Limb (tissue), 2 donors: ENCODE data around the gene ARHGEF19.
A peak's percentile ranks its signal among the peaks of the same experiment; 100 is the strongest.
"Not testable (repeated sequence)": the region's sequence is repeated elsewhere in the genome, so short reads cannot be mapped to it uniquely, and the experiment has no call there.

Experiments
- DNase-seq, 2 donors: peaks; one replicate each; pipeline ENCODE4 v3.0.0-alpha.2; 2016; ENCODE audit errors: extremely low spot score in 2 of 2

The ARHGEF19 gene

DNA sequence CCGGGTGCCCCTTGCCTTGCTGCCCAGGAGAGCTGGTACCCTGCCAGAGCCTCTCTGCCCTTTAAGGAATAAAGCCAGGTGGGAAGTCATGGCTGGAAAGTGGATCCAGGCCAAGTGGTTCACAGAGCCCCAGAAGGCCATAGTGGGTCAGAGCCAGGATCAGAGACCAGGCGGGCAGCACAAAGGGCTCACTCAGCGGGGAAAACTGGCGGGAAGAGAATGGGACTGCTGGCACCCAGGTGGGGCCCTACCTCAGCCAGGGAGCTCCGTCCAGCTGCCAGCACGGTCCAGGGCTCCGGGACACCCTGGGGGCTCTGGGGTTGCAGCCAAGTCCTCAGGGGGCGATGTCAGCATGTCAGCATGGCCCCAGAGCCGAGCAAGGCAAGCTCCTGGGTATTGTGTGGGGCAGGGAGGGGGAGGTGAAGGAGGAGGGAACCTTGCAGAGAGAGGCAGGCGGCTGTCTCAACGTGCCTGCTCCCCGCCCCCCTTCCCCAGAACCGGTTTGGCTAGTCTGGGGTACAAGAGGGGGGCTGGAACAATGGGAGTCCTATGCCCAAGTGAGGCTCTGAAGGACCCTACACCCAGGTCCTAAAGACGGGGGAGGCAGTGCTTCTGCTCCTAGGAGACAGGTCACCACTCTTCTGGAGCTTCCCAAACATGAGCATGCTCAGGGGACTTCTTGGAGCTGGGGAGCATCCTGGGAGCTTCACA, at the start of gene ARHGEF19:
Gene ARHGEF19, minus strand, starts transcription at position 402 of the 711 bp plus-strand sequence. CDS start 3,598 bp downstream, outside the sequence.
- DNase-seq = peak in 1 of 2 donors; percentile 56

DNA sequence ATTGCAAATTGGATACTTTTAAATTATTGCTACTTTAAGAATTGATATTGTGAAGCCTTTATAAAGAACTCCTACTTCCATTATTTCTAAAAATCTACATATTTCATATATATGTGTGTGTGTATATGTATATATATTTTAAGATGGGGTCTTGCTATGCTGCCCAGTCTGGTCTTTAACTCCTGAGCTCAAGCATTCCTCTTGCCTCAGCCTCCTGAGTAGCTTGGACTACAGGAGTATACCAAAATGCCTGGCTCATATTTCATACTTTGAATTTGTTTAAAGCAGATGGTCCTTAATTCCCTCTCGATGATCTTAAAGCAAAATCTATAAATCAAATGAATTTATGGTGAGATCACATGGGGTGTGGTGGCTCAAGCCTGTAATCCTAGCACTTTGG, 49.6 kb upstream of the ARHGEF19 start:
- no peak for DNase-seq

DNA sequence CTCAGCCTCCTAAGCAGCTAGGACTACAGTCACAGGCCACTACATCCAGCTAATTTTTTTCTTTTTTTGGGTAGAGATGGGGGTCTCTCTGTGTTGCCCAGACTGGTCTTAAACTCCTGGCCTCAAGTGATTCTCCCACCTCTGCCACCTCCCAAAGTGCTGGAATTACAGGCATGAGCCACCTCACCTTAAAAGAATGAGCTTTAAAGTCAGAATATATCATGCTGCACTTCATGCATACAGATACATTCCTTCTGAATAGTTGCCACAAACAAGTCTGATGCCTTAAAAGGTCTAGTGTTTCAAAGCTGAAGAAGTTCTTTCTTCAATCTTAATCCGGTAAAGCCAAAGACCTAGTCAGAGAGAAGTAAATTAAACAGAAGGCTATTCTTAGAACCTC, 48.4 kb upstream of the ARHGEF19 start:
- no peak for DNase-seq

DNA sequence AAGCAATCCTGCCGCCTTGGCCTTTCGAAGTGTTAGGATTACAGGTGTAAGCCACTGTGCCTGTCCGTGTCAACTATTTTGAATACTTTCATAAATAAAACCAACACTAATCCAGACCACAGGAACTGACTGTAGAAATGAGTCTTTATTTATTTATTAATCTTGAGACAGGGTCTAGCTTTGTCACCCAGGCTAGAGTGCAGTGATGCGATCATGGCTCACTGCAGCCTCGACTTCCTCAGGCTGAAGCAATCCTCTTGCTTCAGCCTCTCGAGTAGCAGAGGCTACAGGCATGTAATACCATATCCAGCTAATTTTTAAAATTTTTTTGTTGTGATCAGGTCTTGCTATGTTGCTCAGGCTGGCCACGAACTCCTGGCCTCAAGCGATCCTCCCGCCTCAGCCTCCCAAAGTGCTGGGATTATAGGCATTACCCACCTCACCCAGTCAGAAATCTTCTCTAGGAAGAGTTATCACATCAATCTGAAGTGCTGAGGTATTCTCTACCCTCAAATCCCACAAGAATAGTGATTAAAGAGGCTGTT, 46.2 kb upstream of the ARHGEF19 start:
- no peak for DNase-seq

DNA sequence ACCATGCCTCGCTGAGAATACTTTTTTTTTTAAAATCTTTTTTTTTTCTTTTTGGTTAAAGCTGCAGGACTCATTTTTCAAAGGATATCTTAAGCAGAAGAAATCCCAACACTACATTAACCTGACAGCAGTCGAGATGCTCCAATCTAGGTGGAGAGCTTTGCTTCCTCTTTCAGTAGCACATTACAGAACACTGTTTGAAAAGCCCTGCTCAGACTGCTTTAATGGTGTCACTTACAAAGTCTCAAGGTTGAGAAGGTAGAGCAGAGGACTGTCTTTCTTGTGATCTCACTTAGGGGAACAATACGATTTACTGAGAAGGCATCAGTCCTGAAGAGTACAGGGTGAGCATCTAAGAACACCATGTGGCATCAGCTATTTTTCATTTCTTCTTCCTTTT, 45.5 kb upstream of the ARHGEF19 start:
- DNase-seq = no peak

DNA sequence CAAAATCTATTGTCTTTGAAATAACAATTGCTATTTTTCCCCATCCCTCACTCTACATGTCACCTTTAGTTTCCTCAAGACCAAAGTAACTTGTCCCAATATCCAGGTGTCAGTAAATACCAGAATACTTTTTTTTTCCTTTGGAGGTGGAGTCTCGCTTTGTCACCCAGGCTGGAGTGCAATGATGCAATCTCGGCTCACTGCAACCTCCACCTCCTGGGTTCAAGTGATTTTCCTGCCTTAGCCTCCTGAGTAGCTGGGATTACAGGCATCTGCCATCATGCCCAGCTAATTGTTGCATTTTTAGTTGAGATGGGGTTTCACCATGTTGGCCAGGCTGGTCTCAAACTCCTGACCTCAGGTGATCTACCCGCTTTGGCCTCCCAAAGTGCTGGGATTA, 45.1 kb upstream of the ARHGEF19 start:
- DNase-seq = not testable (repeated sequence)

DNA sequence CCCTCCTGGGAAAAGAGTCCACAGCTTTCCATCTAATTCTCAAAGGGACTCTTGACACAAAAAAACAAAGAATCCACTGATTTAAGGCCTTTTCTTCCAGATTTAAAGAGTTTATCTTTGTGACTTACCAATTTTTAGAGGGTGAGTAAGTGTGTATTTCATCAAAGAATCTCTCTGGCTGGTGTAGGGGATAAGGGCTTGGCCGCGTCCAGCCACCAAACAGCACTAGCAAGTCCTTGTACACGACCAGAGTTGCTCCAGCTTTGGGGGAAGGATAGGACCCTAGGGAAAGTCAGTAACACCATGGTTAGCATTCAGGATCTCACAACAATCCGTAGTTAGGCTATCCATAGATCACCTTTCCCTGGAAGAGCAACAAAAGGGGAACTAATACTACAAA, 44.0 kb upstream of the ARHGEF19 start:
- DNase-seq = no peak

DNA sequence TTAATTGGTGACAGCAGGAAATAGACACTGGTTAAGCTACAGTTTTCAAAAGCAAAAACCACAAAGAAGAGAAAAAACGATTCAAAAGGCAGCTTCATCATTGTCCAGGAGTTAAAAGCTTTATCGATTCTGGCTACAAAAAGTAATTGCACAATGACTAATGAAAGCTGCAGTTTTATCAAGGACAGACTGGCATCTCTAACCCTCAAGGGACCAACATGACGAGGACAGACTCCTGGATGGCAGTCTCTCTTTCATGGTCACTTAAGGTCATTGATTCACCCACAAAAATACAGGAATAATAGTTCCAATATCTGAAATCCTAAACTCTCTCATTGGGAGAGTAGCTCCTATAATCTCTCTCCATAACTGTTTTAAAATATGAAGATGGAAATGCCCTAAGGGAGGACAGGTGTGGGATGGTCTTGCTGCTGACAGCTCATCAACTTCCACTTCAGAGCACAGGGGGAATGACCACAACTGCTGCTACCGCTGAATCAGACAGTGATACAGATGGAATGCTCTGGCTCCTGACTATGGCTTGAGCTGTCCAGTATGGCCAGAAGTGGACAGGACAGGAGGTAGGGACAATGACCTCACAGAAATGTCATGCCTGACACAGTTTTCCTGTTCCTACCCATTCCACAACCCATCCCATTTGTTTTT, 41.9 kb upstream of the ARHGEF19 start:
- DNase-seq = no peak

DNA sequence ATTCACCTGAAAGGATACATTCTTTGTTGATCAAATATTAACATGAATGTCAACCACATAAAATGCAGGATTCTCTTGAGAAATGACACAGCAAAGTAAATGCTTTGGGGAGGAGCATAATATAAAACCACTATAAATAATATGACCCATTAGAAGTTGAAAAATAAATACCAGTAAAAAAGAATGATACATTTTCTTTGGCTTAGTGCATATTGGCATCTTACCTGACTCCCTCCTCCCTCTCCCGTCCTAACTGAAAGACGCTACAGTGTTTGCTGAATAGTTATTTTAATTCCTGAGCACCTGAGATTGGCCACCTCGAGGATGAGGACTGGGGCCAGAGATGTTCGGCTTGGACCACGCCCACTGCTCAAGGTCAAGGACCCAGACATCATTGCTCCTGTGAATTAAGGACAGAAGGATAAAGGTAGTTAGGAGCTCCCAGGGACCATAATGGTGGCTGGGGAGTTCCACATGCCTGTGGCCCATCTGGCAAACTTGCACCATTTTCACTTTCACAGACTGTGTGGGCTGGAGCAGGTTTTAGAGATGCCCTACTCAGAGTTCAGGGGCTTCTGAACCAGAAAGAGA, 41.0 kb upstream of the ARHGEF19 start:
- DNase-seq = no peak

DNA sequence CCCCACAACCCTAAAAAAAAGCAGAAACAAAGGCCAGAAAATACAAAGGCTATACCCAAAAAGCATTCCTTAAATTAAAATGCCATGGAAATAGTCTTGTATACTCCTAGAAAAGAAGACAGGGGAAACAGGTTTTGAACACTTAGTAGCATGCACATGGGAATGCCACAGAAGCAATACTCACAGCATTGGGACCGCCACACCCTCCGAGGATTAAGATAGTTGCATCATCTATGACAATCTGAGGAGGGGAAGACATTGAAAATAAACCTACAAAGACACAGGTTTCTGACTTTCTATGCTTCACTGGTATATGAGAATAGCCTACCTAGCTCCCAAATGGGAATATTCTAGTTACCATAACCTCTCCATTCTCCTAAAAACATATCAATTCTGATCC, 40.5 kb upstream of the ARHGEF19 start:
- no peak for DNase-seq

DNA sequence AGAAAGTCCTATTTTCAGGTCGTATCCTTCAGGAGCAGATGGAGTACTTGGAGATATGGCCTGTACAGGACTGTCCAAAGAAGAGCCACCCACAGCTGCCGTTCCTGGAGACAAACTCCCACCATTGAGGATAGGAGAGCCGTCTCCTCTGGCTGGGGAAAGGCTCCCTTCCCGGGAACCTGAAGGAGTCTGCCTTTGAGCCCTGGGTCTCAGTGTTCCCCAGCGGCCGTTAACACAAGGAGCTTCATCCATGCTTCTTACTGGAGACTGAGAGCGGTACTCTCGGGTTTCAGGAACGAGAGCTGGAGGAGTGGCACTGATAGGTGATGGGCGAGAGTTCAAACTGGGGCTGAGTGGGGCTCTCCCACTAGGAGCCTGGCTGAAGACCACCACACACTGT, 38.9 kb upstream of the ARHGEF19 start:
- no peak for DNase-seq

DNA sequence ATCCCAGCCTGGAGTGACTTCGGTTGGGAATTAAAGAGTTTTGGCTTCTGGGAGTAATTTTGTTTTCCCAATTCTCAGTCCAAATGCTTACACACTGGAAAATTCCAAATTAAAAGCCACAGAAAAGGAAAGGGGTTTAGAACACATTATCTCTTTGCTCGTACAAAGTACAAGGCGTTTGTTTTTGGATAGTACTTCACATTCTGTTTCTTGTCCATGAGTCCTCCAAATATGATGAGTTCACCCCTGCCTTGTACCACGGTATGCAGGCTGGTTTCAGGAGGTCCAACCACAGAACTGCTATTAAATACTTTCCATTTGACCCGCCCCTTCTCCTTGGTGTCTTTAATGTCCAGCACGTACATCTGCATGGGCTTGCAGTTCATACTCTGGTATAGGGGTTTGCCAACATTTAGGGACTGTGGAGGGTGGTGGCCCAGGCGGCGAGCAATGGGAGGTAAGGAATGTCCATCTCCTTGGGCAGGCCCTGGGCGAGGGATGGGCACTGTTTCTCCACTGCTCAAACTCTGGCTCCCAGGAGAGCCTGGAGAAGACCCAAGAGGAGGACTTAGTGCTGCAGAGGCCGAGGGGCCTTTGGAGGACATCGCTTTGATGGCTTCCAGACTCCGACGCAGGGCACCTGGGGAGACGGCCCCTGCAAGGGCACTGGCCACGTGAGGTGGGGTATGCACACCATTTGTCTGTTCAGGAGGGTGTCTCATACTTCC, 38.2 kb upstream of the ARHGEF19 start:
- DNase-seq = no peak

DNA sequence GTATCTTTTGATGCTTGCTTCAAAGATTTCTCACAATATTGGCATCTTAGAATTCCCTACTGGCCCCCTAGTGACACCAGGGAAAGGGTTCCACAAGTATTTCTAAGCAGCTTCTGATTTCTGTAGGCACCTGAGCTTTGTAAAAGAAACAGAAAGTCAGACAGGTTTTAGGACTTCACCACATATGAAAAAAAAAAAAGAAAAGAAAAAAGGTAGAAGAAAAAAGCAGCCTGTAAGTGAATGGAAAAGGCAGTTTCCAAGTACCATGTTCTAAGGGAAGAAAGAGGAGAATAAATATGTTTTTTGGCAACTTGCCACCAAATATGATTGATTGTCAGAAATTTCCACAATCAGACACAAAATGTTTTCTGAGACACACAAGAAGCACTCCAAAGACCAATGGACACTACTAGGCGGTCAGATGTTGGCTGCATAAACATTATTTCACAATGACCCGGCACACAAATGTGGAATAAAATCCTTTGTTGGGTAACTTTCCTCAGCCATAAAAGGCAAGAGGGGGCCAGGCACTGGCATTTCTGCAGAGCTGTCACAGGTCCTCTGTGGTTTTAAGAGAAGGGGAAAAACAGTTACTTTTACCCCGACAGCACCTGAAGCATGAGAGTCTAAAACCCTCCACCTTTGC, 37.3 kb upstream of the ARHGEF19 start:
- no peak for DNase-seq

DNA sequence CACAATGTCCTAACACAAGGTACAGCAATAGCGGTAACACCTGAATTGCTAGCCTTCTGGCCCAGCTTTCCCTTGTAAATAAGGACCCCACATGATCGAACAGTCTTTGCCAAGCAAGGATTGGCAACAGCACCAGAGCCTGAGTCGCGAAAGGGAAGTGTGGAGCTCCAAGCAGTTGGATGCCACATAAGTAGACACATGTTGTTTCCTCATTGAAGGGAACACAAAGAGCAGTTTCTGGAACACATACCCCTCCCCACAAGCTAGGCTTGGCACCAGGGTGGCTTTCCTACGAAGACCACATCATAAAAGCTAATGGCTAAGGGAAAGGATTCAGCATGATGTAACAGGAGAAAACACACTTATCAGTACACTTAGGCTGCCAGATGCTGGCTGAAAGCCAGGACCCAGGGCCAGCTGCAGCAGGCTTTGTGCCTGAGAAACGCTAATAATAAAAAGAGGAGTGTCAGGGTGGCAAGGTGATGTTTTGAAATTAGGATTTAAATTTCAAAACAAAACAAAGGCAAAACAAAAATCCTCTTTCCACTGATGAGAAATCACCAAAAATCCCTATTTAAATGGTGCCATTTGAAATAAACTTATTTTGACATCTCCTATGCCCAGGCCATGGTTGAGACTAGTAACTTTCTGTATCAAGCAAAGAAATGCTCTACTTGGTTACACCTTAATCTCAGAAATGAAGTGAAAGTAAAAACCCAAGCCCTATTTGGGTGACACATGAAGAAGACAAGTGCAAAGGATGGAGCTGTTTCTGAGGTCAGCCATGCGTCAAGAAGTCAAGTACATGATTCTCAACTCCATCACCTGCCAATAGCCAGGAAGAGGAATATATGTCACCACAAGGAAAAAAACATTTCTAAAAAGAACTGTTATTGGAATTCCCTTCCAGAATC, 36.4 kb upstream of the ARHGEF19 start:
- DNase-seq = peak; percentile 55 to 75

DNA sequence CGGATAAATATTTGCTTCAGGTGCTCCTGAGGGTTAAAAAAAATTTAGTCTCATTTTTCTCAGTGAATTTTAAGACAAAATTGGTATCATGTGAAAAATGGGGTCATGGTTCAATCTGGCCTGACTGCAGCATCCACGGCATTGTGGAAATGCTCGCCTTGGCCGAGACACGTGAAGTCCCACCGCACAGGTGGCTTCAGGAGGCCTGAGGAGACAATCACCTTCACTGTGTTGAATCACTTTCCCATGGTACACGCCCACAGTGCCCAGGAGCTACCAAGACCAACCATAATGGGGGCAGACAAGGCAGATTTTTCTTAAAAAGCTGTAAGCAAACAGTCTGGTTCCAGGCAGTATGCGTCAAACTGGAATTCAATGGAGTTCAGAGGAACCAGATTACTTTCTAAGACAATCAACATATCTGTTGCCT, 35.6 kb upstream of the ARHGEF19 start:
- DNase-seq = no peak

DNA sequence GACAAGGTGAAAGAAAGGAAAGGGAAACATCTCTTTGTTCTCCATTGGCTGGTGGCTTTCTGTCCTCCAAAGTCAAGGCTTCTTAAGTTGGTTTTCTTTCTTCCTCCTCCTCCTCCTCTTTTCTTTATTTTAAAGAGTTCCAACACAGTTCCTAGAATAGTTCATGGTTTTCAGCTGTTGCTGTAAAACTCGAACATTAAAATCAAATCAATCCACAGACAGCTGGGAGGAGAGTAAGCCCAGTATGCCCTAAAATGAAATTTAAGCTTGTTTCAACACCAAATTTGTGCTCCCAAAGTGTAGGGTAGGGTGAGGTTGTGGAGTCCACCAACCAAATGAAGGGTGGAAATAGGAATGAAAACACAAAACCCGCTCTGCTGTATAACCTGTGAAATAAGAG, 35.0 kb upstream of the ARHGEF19 start:
- DNase-seq = no peak

DNA sequence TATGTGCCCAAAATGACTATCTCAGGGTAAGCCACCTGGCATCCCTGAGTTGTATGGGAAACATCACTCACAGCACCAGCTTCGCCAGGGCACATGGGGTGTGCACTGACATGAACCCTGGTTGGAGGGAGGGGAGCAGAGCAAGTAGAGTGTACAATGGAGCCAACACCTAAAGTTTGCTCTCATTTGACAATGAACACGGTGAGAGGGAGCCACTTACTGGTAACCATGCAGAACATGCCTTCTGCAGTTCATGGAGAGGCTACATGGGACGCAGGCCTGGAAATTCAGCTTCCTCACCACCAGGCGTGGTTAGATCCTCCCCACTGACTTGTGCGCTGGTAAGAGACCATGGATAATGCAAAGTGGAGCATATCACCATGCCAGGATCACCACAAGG, 34.5 kb upstream of the ARHGEF19 start:
- no peak for DNase-seq

DNA sequence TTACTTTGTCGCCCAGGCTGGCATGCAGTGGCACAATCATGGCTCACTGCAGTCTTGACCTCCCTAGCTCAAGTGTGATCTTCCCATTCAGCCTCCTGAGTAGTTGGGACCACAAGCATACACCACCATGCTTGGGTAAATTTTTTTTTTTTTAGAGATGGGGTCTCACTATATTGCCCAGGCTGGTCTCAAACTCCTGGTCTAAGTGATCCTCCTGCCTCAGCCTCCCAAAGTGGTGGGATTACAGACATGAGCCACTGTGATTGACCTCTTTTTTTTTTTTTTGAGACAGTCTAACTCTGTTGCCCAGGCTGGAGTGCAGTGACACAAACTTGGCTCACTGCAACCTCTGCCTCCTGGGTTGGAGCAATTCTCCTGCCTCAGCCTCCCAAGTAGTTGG, 33.8 kb upstream of the ARHGEF19 start:
- not testable (repeated sequence) for DNase-seq

DNA sequence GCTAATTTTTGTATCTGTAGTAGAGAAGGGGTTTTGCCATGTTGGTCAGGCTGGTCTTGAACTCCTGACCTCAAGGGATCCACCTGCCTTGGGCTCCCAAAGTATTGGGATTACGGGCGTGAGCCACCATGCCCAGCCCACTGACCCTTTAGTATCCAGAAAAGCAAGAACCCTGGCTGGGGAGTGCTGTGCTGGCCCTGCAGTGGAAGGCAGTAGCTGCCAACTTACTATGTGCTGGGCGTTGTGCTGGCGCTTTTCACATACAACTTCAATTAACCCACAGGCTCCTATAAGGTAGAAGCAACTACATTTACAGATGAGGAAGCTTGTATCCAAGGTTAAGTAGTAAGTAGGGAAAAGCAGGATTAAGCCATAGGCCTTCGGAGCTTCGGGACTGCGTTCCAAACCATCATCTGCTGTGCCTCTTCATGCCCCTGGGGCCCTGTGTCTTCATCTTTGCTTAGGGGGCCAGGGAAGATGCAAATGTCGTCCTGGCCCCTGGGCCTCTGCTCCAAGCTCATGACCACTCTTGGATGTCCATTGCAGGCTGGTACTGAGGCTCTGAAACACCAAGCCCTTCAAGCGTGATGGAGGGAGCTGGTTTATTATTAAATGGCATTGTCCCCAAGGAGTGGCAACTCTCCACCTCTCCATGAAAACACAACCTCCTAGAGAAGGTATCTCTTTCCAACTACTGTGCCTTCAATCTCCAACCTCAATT, 33.2 kb upstream of the ARHGEF19 start:
- DNase-seq = no peak
